ENCODE results near the gene KISS1.
"Not testable (repeated sequence)": the region's sequence is repeated elsewhere in the genome, so short reads cannot be mapped to it uniquely, and the experiment has no call there.

Gene KISS1

GRCh38 chr1:204196068-204196795 is at the start of gene KISS1:
Gene KISS1 (minus strand): TSS chr1:204196491. CDS start chr1:204192876, 3,615 bp downstream.
- DNase-seq (ENCODE audit: low read depth in 1 of 2, low spot score in 1 of 2): no peak

- DNase-seq (ENCODE audit: low read depth in 1 of 2, low spot score in 1 of 2): no peak
Observed at GRCh38 chr1:204242920-204243319, 46.6 kb upstream of the KISS1 start.

DNA sequence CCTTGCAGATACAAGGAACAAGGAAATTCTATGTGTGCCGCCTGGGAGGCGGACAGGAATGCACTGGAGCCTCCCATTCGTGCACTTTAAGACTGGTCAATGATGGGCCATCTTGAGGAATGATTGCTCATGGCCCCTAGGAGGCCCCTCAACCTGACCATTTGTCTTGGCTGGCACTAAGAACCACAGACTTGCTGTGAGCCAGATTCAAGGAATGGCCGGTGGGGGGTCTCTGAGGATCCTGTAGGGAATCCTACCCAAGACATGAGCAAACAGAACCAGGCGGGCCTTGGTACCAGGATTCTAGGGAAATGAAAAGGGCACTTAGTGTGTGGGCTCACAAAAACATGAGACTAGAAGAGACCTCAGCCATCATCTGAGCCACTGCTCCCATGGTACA is 45.6 kb upstream of the KISS1 start:
- DNase-seq (ENCODE audit: low read depth in 1 of 2, low spot score in 1 of 2): no peak

DNA sequence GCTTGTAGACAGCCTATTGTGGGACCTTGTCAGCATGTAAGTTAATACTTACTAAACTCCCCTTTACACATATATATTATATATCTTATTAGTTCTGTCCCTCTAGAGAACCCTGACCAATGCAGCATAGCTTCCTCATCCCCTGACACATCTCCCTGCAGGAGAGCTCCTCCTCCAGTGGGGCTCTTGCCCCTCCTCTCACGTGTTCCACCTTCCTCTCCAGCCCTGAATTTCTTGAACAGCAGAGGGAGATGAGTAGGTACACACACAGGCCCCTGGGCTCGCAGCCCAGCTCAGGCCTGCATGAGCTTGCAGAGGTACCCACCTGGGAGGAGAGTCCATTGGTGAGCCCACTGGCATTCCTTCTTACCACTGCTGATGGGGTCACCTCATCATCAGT is 44.8 kb upstream of the KISS1 start:
- DNase-seq (ENCODE audit: low read depth in 1 of 2, low spot score in 1 of 2): no peak

DNA sequence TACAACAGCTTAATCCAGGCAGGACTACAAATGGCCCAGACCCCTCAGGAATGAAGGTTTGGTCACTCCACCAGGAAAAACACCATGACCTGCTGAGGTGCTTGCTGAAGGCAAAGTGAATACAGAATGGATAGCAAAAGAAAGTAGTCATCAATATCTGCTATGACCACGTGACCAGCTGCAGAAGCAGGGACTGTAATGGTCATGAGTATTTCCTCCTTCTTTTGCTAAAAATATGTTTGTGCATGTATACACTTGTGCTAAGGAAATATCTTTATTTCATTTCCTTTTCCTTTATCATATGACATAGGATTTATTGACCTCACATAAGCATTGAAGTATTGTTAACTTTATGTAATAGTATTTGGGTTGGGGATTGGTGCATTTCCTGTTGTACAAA is 43.9 kb upstream of the KISS1 start:
- DNase-seq (ENCODE audit: low read depth in 1 of 2, low spot score in 1 of 2): no peak

- DNase-seq (ENCODE audit: low read depth in 1 of 2, low spot score in 1 of 2): not testable (repeated sequence)
Observed at GRCh38 chr1:204239401-204239800, 43.1 kb upstream of the KISS1 start.

DNA sequence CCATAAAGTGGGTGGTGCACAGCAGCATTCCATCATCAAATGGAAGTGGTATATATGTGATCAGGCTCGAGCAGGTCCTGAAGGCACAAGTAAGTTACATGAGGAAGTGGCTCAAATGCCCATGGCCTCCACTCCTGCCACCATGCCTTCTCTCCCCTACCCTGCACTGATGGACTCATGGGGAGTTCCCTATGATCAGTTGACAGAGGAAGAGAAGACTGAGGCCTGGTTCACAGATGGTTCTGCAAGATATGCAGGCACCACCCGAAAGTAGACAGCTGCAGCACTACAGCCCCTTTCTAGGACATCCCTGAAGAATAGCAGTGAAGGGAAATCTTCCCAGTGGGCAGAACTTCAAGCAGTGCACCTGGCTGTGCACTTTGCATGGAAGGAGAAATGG is 42.2 kb upstream of the KISS1 start:
- DNase-seq (ENCODE audit: low read depth in 1 of 2, low spot score in 1 of 2): not testable (repeated sequence)

- not testable (repeated sequence) for DNase-seq (ENCODE audit: low read depth in 1 of 2, low spot score in 1 of 2)
Observed at GRCh38 chr1:204237515-204237914, 41.2 kb upstream of the KISS1 start.

GRCh38 chr1:204232526-204232925 is 36.2 kb upstream of the KISS1 start:
- no peak for DNase-seq (ENCODE audit: low read depth in 1 of 2, low spot score in 1 of 2)

DNA sequence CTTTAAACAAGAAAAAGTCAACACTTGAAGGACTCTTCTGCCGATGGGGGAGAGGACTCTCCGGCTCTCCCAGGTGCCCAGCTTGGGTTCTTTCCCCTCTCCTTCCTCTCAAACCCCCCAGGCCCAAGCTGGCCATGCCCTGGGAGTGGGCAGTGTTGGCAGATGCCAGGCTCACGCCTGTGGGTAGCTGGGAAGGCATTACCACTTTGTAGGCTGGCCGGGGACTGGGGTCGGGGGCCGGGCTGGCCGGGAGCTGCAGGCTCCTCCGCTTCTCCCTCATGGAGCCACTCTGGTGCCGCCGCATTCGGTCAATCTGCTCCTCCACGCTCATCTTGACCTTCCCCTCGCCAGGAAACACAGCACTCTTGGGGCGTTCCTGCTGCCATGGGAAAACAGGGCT is 33.9 kb upstream of the KISS1 start:
- no peak for DNase-seq (ENCODE audit: low read depth in 1 of 2, low spot score in 1 of 2)

DNA sequence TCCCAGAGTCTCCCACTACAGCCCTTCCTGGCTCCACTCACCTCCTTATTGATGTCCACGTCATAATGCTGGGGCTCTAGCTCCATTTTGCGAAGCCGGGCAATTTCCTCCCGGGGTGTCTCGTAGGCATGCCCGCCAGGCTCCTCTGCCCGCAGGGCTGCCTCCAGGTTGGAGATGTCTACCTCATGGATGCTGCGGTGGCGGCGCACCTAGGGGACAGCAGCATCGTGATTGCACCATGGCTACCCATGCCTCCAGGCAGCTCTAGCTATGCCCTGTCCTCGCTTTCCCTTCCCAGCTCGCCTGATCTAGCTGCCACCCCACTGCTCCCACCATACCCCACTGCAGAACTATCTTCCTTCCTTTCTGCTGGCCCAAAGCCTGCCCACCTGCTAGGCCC is 32.6 kb upstream of the KISS1 start:
- no peak for DNase-seq (ENCODE audit: low read depth in 1 of 2, low spot score in 1 of 2)

DNA sequence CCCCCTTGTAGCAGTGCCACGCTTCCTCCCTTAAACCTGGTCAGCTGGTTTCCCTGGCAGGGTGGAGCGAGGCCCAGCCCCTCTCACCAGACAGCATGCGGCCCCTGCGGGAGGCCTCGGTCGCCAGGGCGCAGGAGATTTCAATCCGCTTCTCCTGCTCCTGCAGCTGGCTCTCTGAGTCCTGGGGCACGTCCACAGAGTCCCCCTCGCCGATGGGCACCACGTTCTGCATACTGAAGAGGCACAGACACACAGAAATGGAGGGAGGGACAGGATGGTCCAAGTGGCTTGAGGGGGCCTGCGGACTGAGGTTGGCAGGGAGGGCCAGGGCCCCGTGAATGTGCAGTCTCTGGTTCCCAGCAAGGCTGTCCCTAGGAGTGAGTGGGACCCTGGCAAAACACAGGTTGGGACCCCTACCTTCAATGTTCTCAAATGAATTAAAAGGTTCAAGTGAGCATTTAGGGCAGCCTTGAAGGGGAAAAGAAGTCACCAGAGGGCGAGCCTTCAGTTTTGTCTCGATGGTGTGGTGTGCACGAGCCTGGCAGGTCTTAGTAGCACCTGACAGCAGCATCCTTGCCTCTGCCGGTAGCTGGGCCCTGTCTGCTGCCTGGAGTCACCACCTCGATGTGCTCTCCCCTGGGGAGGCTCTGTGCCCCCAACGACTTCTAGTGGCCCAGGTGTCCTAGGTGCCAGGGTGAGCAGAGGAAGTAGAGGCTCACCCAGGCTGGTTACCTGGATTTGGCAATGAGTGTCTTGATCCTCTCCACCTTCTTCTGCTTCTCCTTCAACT is 31.9 kb upstream of the KISS1 start:
- no peak for DNase-seq (ENCODE audit: low read depth in 1 of 2, low spot score in 1 of 2)

DNA sequence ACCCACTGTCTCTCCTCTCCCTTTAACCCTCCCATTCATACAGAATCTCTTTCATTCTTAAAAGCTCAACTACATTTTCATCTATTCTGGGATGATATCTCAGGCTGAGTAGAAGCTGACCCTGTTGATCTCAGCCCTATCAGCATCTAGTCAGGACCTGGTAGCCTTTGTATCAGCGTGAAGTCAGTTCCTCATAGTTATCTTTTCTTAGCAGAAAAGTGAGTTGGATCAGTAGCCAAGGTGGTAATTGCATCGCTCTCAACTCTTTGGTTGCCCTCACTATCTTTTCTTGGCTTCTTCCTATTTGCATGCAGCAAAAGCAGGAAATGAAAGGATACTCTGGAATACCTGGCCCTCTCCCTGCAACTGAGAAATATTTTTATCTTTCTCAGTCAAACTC is 31.1 kb upstream of the KISS1 start:
- DNase-seq (ENCODE audit: low read depth in 1 of 2, low spot score in 1 of 2): no peak

DNA sequence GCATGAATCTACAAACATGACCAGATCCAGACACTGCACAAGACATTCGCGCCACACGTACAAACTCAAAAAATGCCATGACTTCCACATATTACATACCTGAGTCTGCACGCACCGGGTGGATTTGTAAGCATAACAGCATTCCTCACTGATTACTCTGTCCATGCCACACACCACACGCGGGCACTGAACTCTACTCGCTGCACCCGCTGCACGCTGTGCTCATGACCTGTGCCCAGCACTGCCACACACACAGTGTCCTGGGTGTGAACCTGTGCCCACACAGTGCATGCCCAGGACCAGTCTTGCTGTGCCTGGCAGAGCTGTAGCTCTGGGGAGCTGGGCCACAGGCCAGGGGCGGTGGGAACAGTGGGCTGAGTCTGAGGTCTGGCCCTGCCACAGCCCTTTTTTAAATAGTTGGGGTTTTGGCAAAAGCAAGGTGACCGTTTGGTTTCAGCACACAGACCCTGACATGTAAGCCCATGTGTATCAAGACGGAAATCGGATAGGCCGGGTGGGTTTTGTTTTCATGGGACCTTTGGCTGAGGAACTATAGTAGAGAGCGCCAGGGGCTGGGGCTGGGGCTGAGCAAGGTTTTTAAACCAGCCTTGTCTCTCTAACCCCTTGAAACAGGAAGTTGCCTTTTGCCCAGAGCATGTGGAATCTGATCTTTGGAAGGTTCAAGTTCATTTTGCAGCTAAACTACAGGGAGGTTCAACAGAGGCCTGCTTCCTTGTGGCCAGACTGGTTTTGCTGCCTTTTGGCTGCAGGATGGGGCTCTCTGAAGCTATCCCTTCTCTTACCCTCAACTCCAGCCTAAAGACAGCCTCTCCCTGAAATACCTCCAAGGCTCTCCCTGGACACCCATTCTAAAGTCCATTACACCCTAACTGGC is 29.8 kb upstream of the KISS1 start:
- DNase-seq (ENCODE audit: low read depth in 1 of 2, low spot score in 1 of 2): no peak

DNA sequence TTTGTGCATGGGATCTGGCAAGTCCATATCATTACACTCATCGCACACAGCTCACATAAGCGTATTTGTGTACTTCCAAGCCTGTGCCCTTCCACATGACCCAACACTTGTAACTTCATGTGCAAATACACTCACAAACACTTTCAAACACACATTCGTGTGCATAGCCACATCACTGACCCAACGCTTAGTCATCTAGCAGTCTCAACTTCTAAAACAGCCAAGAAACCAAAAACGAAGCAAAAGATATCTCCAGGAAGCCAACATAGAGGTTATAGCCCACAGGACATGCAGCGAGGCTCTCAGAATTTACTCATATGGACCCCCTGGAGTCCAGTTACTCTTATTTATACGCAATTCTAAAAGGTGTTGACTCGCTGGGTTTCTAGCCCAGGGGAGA is 28.4 kb upstream of the KISS1 start:
- DNase-seq (ENCODE audit: low read depth in 1 of 2, low spot score in 1 of 2): no peak

GRCh38 chr1:204223129-204223860 is 27.0 kb upstream of the KISS1 start:
- DNase-seq (ENCODE audit: low read depth in 1 of 2, low spot score in 1 of 2): no peak

- no peak for DNase-seq (ENCODE audit: low read depth in 1 of 2, low spot score in 1 of 2)
Observed at GRCh38 chr1:204222764-204223055, 26.4 kb upstream of the KISS1 start.

DNA sequence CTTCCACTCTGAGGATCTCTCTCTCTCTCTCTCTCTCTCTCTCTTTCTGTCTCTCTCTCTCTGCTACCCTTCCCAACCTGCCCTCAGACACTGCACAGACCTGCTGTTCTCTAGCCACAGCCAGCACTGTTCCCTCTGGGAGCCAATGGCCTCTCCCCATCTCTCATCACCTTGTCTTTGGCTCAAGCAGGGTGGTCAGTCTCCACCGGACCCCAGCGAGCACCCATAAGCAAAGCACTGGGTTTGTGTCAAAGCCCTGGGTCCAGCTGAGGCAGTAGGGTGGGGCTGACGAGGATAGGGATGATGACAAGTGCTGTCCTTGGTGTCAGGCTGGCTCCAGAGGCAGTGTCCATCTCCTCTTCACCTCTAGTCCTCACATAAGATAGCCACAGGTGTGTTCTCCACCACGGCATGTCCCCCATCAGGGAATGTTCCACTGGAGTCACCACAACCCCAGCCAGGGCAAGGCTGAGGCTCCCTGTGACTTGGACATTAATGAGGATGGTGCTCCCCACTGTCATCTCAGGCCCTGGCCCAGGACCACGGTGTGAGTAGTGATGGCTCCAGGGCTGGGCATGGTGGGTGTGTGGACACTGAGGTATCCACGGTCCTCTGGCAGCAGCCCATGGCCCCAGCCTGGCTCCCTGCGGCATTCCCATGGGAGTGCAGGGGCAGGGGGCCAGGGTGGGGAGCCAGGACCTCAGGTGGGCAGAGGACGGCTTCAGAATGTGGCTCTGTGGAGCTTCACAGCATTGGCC is 25.9 kb upstream of the KISS1 start:
- DNase-seq (ENCODE audit: low read depth in 1 of 2, low spot score in 1 of 2): no peak

DNA sequence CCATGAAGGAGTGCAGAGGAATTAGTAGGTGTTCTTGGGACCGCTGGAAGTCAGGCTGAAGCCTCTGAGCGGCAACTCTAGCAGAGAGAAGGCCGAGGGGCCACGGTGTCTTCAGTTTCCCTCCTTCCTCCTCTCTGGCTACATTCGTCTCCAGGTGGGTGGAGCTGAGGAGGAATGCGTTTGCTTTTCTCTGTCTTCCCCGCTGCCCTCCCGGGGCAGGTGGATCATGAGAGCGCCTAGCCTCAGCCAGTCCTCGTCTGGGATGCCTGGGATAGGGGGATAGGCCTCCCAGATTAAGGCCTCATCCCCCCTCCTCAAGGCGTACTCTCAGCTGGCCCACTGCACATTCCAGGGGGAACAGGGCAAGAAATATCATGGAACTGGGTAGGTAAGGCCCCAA is 25.0 kb upstream of the KISS1 start:
- DNase-seq (ENCODE audit: low read depth in 1 of 2, low spot score in 1 of 2): no peak

DNA sequence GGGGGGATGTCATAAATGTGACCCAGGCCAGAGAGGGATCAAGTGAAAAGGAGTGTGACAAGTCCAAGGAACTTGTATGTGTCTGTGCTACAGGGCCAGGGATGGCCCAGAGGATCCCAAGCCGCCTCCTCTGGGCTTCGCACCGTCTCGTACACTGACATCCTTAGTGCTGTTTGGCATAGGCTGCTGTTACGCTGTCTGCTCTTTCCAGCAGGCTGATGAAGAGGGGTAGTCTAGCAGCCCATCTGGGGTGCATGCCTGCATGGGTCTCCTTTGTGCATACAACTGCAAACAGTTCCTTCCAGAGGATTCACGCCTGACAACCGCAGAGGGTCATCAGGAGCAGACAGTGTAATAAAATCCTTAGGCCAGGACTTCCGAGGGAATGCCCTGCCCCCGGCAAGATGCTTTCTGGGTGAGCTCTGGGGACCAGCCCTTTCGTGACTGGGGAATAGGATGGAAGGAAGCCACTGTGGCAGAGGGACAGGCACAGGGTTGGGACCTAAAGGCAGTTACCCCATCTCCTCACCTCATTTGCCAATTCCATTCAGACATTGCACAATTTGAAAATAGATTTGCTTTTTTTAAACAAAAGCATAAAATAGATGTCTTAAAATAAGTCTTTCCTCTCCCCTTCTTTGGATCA is 23.8 kb upstream of the KISS1 start:
- no peak for DNase-seq (ENCODE audit: low read depth in 1 of 2, low spot score in 1 of 2)

Data from activated T-helper 1 cell treated with anti-CD3 and anti-CD28 coated beads, Interleukin-2, amount 50 U/mL, for 16 hours (primary cell).